ENCODE results near the gene CDC7.

CDC7 gene

GRCh38 chr1:91545506-91546300, 45.1 kb downstream of the CDC7 start:
- in situ Hi-C loops (cut with HindIII; ENCODE audit: low sequenced_read_pairs): no loop called here
- no peak for TF ChIP-seq CTCF (IDR thresholded peaks at IDR 0.05; ENCODE audit: low read depth, low read length)
- no peak for DNase-seq (ENCODE audit: low read depth, low spot score)
- no peak overlapping the region for H3K4me3 ChIP-seq (ENCODE audit: low read depth, low read length)

GRCh38 chr1:91546301-91546581, 45.6 kb downstream of the CDC7 start:
- in situ Hi-C loops (cut with HindIII; ENCODE audit: low sequenced_read_pairs): no loop called here
- DNase-seq (ENCODE audit: low read depth, low spot score): no peak
- no peak for TF ChIP-seq CTCF (IDR thresholded peaks at IDR 0.05; ENCODE audit: low read depth, low read length)
- H3K4me3 ChIP-seq (ENCODE audit: low read depth, low read length): no peak overlapping the region

- in situ Hi-C loops (cut with HindIII; ENCODE audit: low sequenced_read_pairs): no loop called here
- H3K4me3 ChIP-seq (ENCODE audit: low read depth, low read length): no peak overlapping the region
- no peak for TF ChIP-seq CTCF (IDR thresholded peaks at IDR 0.05; ENCODE audit: low read depth, low read length)
- no peak for DNase-seq (ENCODE audit: low read depth, low spot score)
Observed at GRCh38 chr1:91546876-91547275, 46.2 kb downstream of the CDC7 start.

- no peak for TF ChIP-seq CTCF (IDR thresholded peaks at IDR 0.05; ENCODE audit: low read depth, low read length)
- no peak for DNase-seq (ENCODE audit: low read depth, low spot score)
- no peak overlapping the region for H3K4me3 ChIP-seq (ENCODE audit: low read depth, low read length)
- in situ Hi-C loops (cut with HindIII; ENCODE audit: low sequenced_read_pairs): no loop called here
Observed at GRCh38 chr1:91548376-91549040, 47.9 kb downstream of the CDC7 start.

- no peak overlapping the region for H3K4me3 ChIP-seq (ENCODE audit: low read depth, low read length)
- no peak for TF ChIP-seq CTCF (IDR thresholded peaks at IDR 0.05; ENCODE audit: low read depth, low read length)
- DNase-seq (ENCODE audit: low read depth, low spot score): no peak
- in situ Hi-C loops (cut with HindIII; ENCODE audit: low sequenced_read_pairs): no loop called here
Observed at GRCh38 chr1:91549041-91549735, 48.5 kb downstream of the CDC7 start.

GRCh38 chr1:91550961-91551360, 50.3 kb downstream of the CDC7 start:
- no peak for TF ChIP-seq CTCF (IDR thresholded peaks at IDR 0.05; ENCODE audit: low read depth, low read length)
- DNase-seq (ENCODE audit: low read depth, low spot score): no peak
- no peak overlapping the region for H3K4me3 ChIP-seq (ENCODE audit: low read depth, low read length)
- in situ Hi-C loops (cut with HindIII; ENCODE audit: low sequenced_read_pairs): no loop called here

Measured in astrocyte of the spinal cord (primary cell).